WTC11 (cell line): ENCODE results near the gene FXYD3. TPM values are rescaled to one million over a fixed set of nuclear protein-coding genes. Genes with fewer than 3 reads are reported as not detected.

ENCODE experiments used
- ATAC-seq: fragments of 200-7000 bp; cut with Tn5 transposase; 2 replicates; pipeline ENCODE4 v1.10.0; 2021; ENCODE audit warnings: mild to moderate bottlenecking, moderate library complexity
- CTCF ChIA-PET: fragments of 300-600 bp; sonication (Branson Sonifier 250); formaldehyde crosslinking; loops from one replicate; lab custom pipeline; 2021; ENCODE audit warnings: antibody characterized with exemption; lab: Charles Lee
- POLR2A ChIA-PET: fragments of 350-600 bp; sonication (Branson Sonifier 250); formaldehyde crosslinking; loops from one replicate; lab custom pipeline; 2021; ENCODE audit warnings: antibody characterized with exemption; lab: Charles Lee
- DNase-seq: peaks from one replicate; pipeline ENCODE4 v3.0.0; 2021; ENCODE audit warnings: low spot score
- H3K27ac Mint-ChIP-seq: 2 replicates; pipeline ENCODE4 v1.8.0; 2021; ENCODE audit warnings: mixed read lengths
- H3K27me3 Mint-ChIP-seq: 2 replicates; pipeline ENCODE4 v1.8.0; 2021; ENCODE audit warnings: low read depth, mild to moderate bottlenecking, moderate library complexity, mixed read lengths
- H3K36me3 Mint-ChIP-seq: 2 replicates; pipeline ENCODE4 v1.8.0; 2021; ENCODE audit warnings: mixed read lengths
- H3K4me1 Mint-ChIP-seq: 2 replicates; pipeline ENCODE4 v1.8.0; 2022; ENCODE audit warnings: mixed read lengths
- H3K4me3 Mint-ChIP-seq: 2 replicates; pipeline ENCODE4 v1.8.0; 2021; ENCODE audit warnings: mild to moderate bottlenecking, moderate library complexity, mixed read lengths
- H3K9me3 Mint-ChIP-seq: 2 replicates; pipeline ENCODE4 v1.8.0; 2021; ENCODE audit warnings: mixed read lengths
- AR ChIP-seq: fragments of 250-450 bp; sonication (Bioruptor Pico); IDR thresholded peaks from 2 replicates; pipeline ENCODE4 v1.9.0; 2021; ENCODE audit warnings: mild to moderate bottlenecking
- ATF1 ChIP-seq: sonication (generic); formaldehyde crosslinking; IDR thresholded peaks from 2 replicates; pipeline ENCODE4 v1.8.1; 2023; ENCODE audit warnings: mild to moderate bottlenecking, moderate library complexity, missing genetic modification reagents
- CDX4 ChIP-seq: fragments of 250-450 bp; sonication (Bioruptor Pico); IDR thresholded peaks from 2 replicates; pipeline ENCODE4 v1.9.0; 2021; ENCODE audit warnings: moderate library complexity, mild to moderate bottlenecking, inconsistent platforms, borderline replicate concordance
- CREB1 ChIP-seq: sonication (generic); formaldehyde crosslinking; IDR thresholded peaks from 2 replicates; pipeline ENCODE4 v1.8.0; 2023; ENCODE audit warnings: mild to moderate bottlenecking, missing genetic modification reagents
- CREM ChIP-seq: sonication (generic); formaldehyde crosslinking; IDR thresholded peaks from 2 replicates; pipeline ENCODE4 v1.8.1; 2022; ENCODE audit warnings: mild to moderate bottlenecking, missing genetic modification reagents, moderate library complexity
- E2F4 ChIP-seq: sonication (generic); formaldehyde crosslinking; IDR thresholded peaks from 2 replicates; pipeline ENCODE4 v1.8.1; 2022; ENCODE audit warnings: low read depth, mild to moderate bottlenecking, moderate library complexity, missing genetic modification reagents, borderline replicate concordance
- GABPB1 ChIP-seq: sonication (generic); formaldehyde crosslinking; IDR thresholded peaks from 2 replicates; pipeline ENCODE4 v1.8.1; 2023; ENCODE audit warnings: mild to moderate bottlenecking, missing genetic modification reagents
- GTF2I ChIP-seq: fragments of 250-450 bp; sonication (Bioruptor Pico); conservative IDR thresholded peaks from 2 replicates; pipeline ENCODE4 v1.4.0; 2021; ENCODE audit warnings: mild to moderate bottlenecking
- HMGA2 ChIP-seq: fragments of 250-450 bp; sonication (Bioruptor Pico); IDR thresholded peaks from 2 replicates; pipeline ENCODE4 v1.4.0; 2021; ENCODE audit warnings: mild to moderate bottlenecking, moderate library complexity
- JUN ChIP-seq: sonication (generic); formaldehyde crosslinking; IDR thresholded peaks from 2 replicates; pipeline ENCODE4 v1.8.0; 2023; ENCODE audit warnings: mild to moderate bottlenecking, missing genetic modification reagents
- MXD4 ChIP-seq: fragments of 250-450 bp; sonication (Bioruptor Pico); IDR thresholded peaks from 2 replicates; pipeline ENCODE4 v1.8.0; 2021; ENCODE audit warnings: mild to moderate bottlenecking, moderate library complexity, borderline replicate concordance
- MYBL2 ChIP-seq: sonication (generic); formaldehyde crosslinking; IDR thresholded peaks from 2 replicates; pipeline ENCODE4 v1.8.1; 2023; ENCODE audit warnings: mild to moderate bottlenecking, moderate library complexity, missing genetic modification reagents
- NR2C2 ChIP-seq: sonication (generic); formaldehyde crosslinking; IDR thresholded peaks from 2 replicates; pipeline ENCODE4 v1.8.0; 2022; ENCODE audit warnings: mild to moderate bottlenecking, missing genetic modification reagents
- SMAD3 ChIP-seq: sonication (generic); formaldehyde crosslinking; IDR thresholded peaks from 2 replicates; pipeline ENCODE4 v1.8.0; 2022; ENCODE audit warnings: missing genetic modification reagents, mild to moderate bottlenecking, borderline replicate concordance
- SMAD4 ChIP-seq: sonication (generic); formaldehyde crosslinking; IDR thresholded peaks from 2 replicates; pipeline ENCODE4 v1.8.0; 2022; ENCODE audit warnings: mild to moderate bottlenecking, missing genetic modification reagents
- TEAD4 ChIP-seq: sonication (generic); formaldehyde crosslinking; IDR thresholded peaks from 2 replicates; pipeline ENCODE4 v1.8.0; 2022; ENCODE audit warnings: mild to moderate bottlenecking, missing genetic modification reagents
- ZBTB21 ChIP-seq: sonication (generic); formaldehyde crosslinking; IDR thresholded peaks from 2 replicates; pipeline ENCODE4 v1.8.1; 2023; ENCODE audit warnings: mild to moderate bottlenecking, missing genetic modification reagents, borderline replicate concordance
- ZNF121 ChIP-seq: sonication (generic); formaldehyde crosslinking; IDR thresholded peaks from 2 replicates; pipeline ENCODE4 v1.8.0; 2023; ENCODE audit warnings: missing genetic modification reagents
- ZNF396 ChIP-seq: fragments of 250-450 bp; sonication (Bioruptor Pico); IDR thresholded peaks from 2 replicates; pipeline ENCODE4 v1.8.0; 2021; ENCODE audit warnings: mild to moderate bottlenecking, moderate library complexity, borderline replicate concordance
- total RNA-seq: library from RNA; stranded (reverse); gene quantifications from 3 replicates; pipeline ENCODE4 v1.2.3, GENCODE V29; 2021
- TF ChIP-seq, protein P1 (sequence below): sonication (generic); formaldehyde crosslinking; IDR thresholded peaks from 2 replicates; pipeline ENCODE4 v1.8.1; 2023; ENCODE audit warnings: mild to moderate bottlenecking, moderate library complexity, missing genetic modification reagents

Gene FXYD3
- total RNA-seq, 1 experiment from 2014 or later, result 1.8 TPM

GRCh38 chr19:35080613-35081170 lies 34.9 kb upstream of the FXYD3 start (continued):
- no peak for TF ChIP-seq TEAD4 (CRISPR knock-in tag)

GRCh38 chr19:35081201-35081600 lies 34.4 kb upstream of the FXYD3 start:
- peaks cover 7% of the 10 kb centered on the region for H3K9me3 Mint-ChIP-seq
- POLR2A ChIA-PET, result no interaction called here

More at GRCh38 chr19:35081201-35081600, 34.4 kb upstream of the FXYD3 start:
- DNase-seq (no peak), ATAC-seq (no peak)
- TF ChIP-seq GABPB1 (CRISPR knock-in tag) (no peak), NR2C2 (CRISPR knock-in tag) (no peak), SMAD4 (CRISPR knock-in tag) (no peak), JUN (CRISPR knock-in tag) (no peak), HMGA2 (CRISPR knock-in tag) (no peak), CDX4 (no peak), ZBTB21 (no peak), ZNF396 (no peak), E2F4 (no peak), CREM (CRISPR knock-in tag) (no peak), CREB1 (CRISPR knock-in tag) (no peak), GTF2I (CRISPR knock-in tag) (no peak), ATF1 (CRISPR knock-in tag) (no peak), MYBL2 (CRISPR knock-in tag) (no peak), ZNF121 (no peak), AR (CRISPR knock-in tag) (no peak), SMAD3 (no peak), MXD4 (CRISPR knock-in tag) (no peak)
- TF ChIP-seq, protein P1, sequence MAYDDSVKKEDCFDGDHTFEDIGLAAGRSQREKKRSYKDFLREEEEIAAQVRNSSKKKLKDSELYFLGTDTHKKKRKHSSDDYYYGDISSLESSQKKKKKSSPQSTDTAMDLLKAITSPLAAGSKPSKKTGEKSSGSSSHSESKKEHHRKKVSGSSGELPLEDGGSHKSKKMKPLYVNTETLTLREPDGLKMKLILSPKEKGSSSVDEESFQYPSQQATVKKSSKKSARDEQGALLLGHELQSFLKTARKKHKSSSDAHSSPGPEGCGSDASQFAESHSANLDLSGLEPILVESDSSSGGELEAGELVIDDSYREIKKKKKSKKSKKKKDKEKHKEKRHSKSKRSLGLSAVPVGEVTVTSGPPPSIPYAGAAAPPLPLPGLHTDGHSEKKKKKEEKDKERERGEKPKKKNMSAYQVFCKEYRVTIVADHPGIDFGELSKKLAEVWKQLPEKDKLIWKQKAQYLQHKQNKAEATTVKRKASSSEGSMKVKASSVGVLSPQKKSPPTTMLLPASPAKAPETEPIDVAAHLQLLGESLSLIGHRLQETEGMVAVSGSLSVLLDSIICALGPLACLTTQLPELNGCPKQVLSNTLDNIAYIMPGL (CRISPR knock-in tag), result no peak
- peaks cover 9% of the 10 kb centered on the region for H3K4me1 Mint-ChIP-seq
- H3K27ac Mint-ChIP-seq, result no peak overlapping the region
- 0 out of 2 replicates have a peak, but pooled peaks cover 3% of the 10 kb centered on the region for H3K36me3 Mint-ChIP-seq
- H3K4me3 Mint-ChIP-seq, result no peak overlapping the region
- H3K27me3 Mint-ChIP-seq, result no peaks in the 10 kb centered on the region; the same call in 1 of the 2 replicates
- CTCF ChIA-PET, result interaction anchor here (1.2 to 2.4 kb wide), 6 partner anchors 10 to 60 kb away, joined by 3 to 11 read pairs (median 8); no protein-coding TSS in a partner anchor
